Tibial nerve (tissue), 3 donors: ENCODE results near the gene LPIN3.

ENCODE experiments used
- POLR2A ChIP-seq, 2 donors: fragments of 450-650 bp; IDR thresholded peaks; one replicate each; pipeline ENCODE4 v1.6.1; 2017; ENCODE audit warnings: antibody characterized with exemption in 2 of 2, mild to moderate bottlenecking in 2 of 2, moderate library complexity in 2 of 2
- TF ChIP-seq, protein P1 (sequence below), 5 experiments: fragments of 200-600 bp in 3 of 5; fragments of 450-650 bp in 2 of 5; sonication (generic) in 3 of 5; IDR thresholded peaks; one replicate each; pipeline ENCODE4 v1.5.1; 2016 to 2019; ENCODE audit warnings: antibody characterized with exemption in 5 of 5, mild to moderate bottlenecking in 3 of 5, moderate library complexity in 2 of 5

DNA sequence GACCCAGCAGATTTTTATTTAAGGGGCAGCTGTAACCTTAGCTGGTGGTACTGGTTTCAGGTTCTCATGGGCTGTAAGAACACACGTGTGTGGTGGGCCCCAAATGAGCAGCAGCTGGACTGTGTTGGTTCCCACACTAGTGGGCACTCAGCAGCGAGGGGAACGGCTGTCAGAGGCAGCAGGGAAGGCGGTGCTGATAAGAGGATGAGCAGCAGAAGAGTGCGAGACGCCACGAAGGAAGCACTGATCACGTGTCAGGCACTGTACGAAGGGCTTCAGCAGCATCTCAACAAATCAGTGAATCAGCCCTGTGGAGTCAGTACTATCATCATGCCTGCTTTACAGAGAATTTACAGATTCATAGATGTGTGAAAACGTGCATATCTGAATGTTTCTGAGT lies 67.0 kb downstream of the LPIN3 start:
- TF ChIP-seq, protein P1, sequence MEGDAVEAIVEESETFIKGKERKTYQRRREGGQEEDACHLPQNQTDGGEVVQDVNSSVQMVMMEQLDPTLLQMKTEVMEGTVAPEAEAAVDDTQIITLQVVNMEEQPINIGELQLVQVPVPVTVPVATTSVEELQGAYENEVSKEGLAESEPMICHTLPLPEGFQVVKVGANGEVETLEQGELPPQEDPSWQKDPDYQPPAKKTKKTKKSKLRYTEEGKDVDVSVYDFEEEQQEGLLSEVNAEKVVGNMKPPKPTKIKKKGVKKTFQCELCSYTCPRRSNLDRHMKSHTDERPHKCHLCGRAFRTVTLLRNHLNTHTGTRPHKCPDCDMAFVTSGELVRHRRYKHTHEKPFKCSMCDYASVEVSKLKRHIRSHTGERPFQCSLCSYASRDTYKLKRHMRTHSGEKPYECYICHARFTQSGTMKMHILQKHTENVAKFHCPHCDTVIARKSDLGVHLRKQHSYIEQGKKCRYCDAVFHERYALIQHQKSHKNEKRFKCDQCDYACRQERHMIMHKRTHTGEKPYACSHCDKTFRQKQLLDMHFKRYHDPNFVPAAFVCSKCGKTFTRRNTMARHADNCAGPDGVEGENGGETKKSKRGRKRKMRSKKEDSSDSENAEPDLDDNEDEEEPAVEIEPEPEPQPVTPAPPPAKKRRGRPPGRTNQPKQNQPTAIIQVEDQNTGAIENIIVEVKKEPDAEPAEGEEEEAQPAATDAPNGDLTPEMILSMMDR (IDR thresholded peaks at IDR 0.05) = no peak
- TF ChIP-seq POLR2A (IDR thresholded peaks at IDR 0.05) = no peak
